IMR-90 (cell line): Measurements from ENCODE around the gene FAAH2.

Source experiments
- BHLHE40 ChIP-seq: fragments of 150-350 bp; IDR thresholded peaks from 2 replicates; pipeline ENCODE4 v1.6.1; 2016; ENCODE audit warnings: mild to moderate bottlenecking, low read depth, low read length
- CEBPB ChIP-seq: IDR thresholded peaks from 2 replicates; pipeline ENCODE4 v1.6.1; 2012; ENCODE audit warnings: low read depth, low read length, improper control_type of control experiment
- ELK1 ChIP-seq: fragments of 150-350 bp; IDR thresholded peaks from 2 replicates; pipeline ENCODE4 v1.6.1; 2016; ENCODE audit warnings: low read depth, mild to moderate bottlenecking, low read length, moderate library complexity, borderline replicate concordance
- MAFK ChIP-seq: IDR thresholded peaks from 2 replicates; pipeline ENCODE4 v1.6.1; 2012; ENCODE audit warnings: low read depth, low read length, improper control_type of control experiment
- MXI1 ChIP-seq: IDR thresholded peaks from 2 replicates; pipeline ENCODE4 v1.6.1; 2012; ENCODE audit warnings: low read depth, mild to moderate bottlenecking, low read length, moderate library complexity, borderline replicate concordance
- POLR2A ChIP-seq: IDR thresholded peaks from 2 replicates; pipeline ENCODE4 v1.6.1; 2012; ENCODE audit warnings: mild to moderate bottlenecking, low read depth, low read length
- RAD21 ChIP-seq: IDR thresholded peaks from 2 replicates; pipeline ENCODE4 v1.6.1; 2012; ENCODE audit warnings: low read length, improper control_type of control experiment
- RCOR1 ChIP-seq: IDR thresholded peaks from 2 replicates; pipeline ENCODE4 v1.6.1; 2012; ENCODE audit warnings: mild to moderate bottlenecking, low read length, improper control_type of control experiment; ENCODE audit not compliant: insufficient replicate concordance
- RFX5 ChIP-seq: IDR thresholded peaks from 2 replicates; pipeline ENCODE4 v1.8.0; 2012; ENCODE audit warnings: low read depth, mild to moderate bottlenecking, low read length, moderate library complexity
- SMC3 ChIP-seq: fragments of 150-350 bp; IDR thresholded peaks from 2 replicates; pipeline ENCODE4 v1.6.1; 2016; ENCODE audit warnings: low read depth, mild to moderate bottlenecking, antibody characterized with exemption, low read length, moderate library complexity
- USF2 ChIP-seq: fragments of 150-350 bp; IDR thresholded peaks from 2 replicates; pipeline ENCODE4 v1.6.1; 2017; ENCODE audit warnings: mild to moderate bottlenecking, antibody characterized with exemption, low read length, low read depth
- TF ChIP-seq, protein P1 (sequence below): conservative IDR thresholded peaks from 2 replicates; pipeline ENCODE4 v1.5.1; 2012; ENCODE audit warnings: mild to moderate bottlenecking, low read depth, low read length, improper control_type of control experiment

GRCh38 chrX:57379296-57379695 lies 92.8 kb downstream of the FAAH2 start:
- TF ChIP-seq ELK1 (no peak), RAD21 (no peak), POLR2A (no peak), BHLHE40 (no peak), RCOR1 (no peak), MXI1 (no peak), RFX5 (no peak), MAFK (no peak), USF2 (no peak), SMC3 (no peak), CEBPB (no peak)
- TF ChIP-seq, protein P1, sequence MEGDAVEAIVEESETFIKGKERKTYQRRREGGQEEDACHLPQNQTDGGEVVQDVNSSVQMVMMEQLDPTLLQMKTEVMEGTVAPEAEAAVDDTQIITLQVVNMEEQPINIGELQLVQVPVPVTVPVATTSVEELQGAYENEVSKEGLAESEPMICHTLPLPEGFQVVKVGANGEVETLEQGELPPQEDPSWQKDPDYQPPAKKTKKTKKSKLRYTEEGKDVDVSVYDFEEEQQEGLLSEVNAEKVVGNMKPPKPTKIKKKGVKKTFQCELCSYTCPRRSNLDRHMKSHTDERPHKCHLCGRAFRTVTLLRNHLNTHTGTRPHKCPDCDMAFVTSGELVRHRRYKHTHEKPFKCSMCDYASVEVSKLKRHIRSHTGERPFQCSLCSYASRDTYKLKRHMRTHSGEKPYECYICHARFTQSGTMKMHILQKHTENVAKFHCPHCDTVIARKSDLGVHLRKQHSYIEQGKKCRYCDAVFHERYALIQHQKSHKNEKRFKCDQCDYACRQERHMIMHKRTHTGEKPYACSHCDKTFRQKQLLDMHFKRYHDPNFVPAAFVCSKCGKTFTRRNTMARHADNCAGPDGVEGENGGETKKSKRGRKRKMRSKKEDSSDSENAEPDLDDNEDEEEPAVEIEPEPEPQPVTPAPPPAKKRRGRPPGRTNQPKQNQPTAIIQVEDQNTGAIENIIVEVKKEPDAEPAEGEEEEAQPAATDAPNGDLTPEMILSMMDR: no peak
